CD4-positive, alpha-beta T cell (primary cell): ENCODE measurements around the gene ELP4. TPM values are rescaled to one million over a fixed set of nuclear protein-coding genes. Genes with fewer than 3 reads are reported as not detected.

Experiments
- ATAC-seq: fragments of 200-7000 bp; cut with Tn5 transposase; one replicate; pipeline ENCODE4 v1.10.0; 2022; ENCODE audit warnings: mild to moderate bottlenecking; ENCODE audit not compliant: poor library complexity
- CTCF ChIA-PET: fragments of 350-600 bp; sonication (Branson Sonifier 250); formaldehyde crosslinking; loops from one replicate; lab custom pipeline; 2021; ENCODE audit warnings: antibody characterized with exemption, inconsistent platforms; lab: Charles Lee
- POLR2A ChIA-PET: fragments of 350-600 bp; sonication (Branson Sonifier 250); formaldehyde crosslinking; loops from one replicate; lab custom pipeline; 2021; ENCODE audit warnings: antibody characterized with exemption, inconsistent platforms; lab: Charles Lee
- DNase-seq, 14 experiments: peaks; one replicate each; pipeline ENCODE4 v3.0.0-alpha.2; 2013 to 2020; ENCODE audit warnings: mixed read lengths in 2 of 14
- H3K27ac ChIP-seq, 2 donors: one replicate each; pipeline versions ENCODE4 v1.5.1 to v1.7.0; 2013; ENCODE audit warnings: low read length in 2 of 2, low read depth in 1 of 2, mild to moderate bottlenecking in 1 of 2
- H3K27me3 ChIP-seq, 2 experiments: 1 replicate in 1 of 2; 2 replicates in 1 of 2; pipeline versions ENCODE4 v1.6.1 to v1.7.0; 2013; ENCODE audit warnings: low read length in 2 of 2, control low read depth in 1 of 2, mild to moderate bottlenecking in 1 of 2, moderate library complexity in 1 of 2; ENCODE audit not compliant: insufficient read depth in 2 of 2, control insufficient read depth in 1 of 2
- H3K36me3 ChIP-seq: one replicate; pipeline ENCODE4 v1.6.1; 2013; ENCODE audit warnings: low read length, control low read depth; ENCODE audit not compliant: insufficient read depth
- H3K4me1 ChIP-seq: one replicate; pipeline ENCODE4 v1.6.1; 2013; ENCODE audit warnings: low read length, control low read depth; ENCODE audit not compliant: insufficient read depth
- H3K4me3 ChIP-seq: one replicate; pipeline ENCODE4 v1.5.1; 2013; ENCODE audit warnings: mild to moderate bottlenecking, low read length, moderate library complexity
- H3K9me3 ChIP-seq, 2 experiments: 1 replicate in 1 of 2; 2 replicates in 1 of 2; pipeline versions ENCODE4 v1.6.1 to v1.7.0; 2013; ENCODE audit warnings: low read length in 2 of 2, mild to moderate bottlenecking in 2 of 2, control low read depth in 1 of 2, moderate library complexity in 1 of 2; ENCODE audit not compliant: control insufficient read depth in 1 of 2, insufficient read depth in 1 of 2
- H3K27ac Mint-ChIP-seq: one replicate; pipeline ENCODE4 v1.8.0; 2020; ENCODE audit warnings: mixed read lengths
- H3K27me3 Mint-ChIP-seq: one replicate; pipeline ENCODE4 v1.8.0; 2021; ENCODE audit warnings: mixed read lengths
- H3K36me3 Mint-ChIP-seq: one replicate; pipeline ENCODE4 v1.8.0; 2021; ENCODE audit warnings: low read depth, mixed read lengths
- H3K4me1 Mint-ChIP-seq: one replicate; pipeline ENCODE4 v1.8.0; 2021; ENCODE audit warnings: low read depth, mixed read lengths
- H3K4me3 Mint-ChIP-seq: one replicate; pipeline ENCODE4 v1.8.0; 2020; ENCODE audit warnings: mild to moderate bottlenecking, mixed read lengths
- H3K9me3 Mint-ChIP-seq: one replicate; pipeline ENCODE4 v1.8.0; 2020; ENCODE audit warnings: mixed read lengths
- CTCF ChIP-seq: fragments of 200-600 bp; IDR thresholded peaks from one replicate; pipeline ENCODE4 v1.8.0; 2022; ENCODE audit warnings: antibody characterized with exemption, mild to moderate bottlenecking
- intact Hi-C, 2 experiments: fragments of 100-400 bp; cut with DNase I in 1 of 2; cut with micrococcal nuclease in 1 of 2; formaldehyde crosslinking; loops; one replicate each; pipeline versions ENCODE4 v1.15.1 to v1.9.0; 2023 to 2025; cut with DNase I, micrococcal nuclease
- total RNA-seq, 174 experiments: library from RNA in 2 of 174; stranded (reverse) in 2 of 174; gene quantifications; one replicate each; pipeline ENCODE4 v1.2.3 and lab custom pipeline; 2021 to 2026

ELP4 gene
- total RNA-seq, 2 experiments from 2014 or later = 9.5 to 10.3 TPM

DNA sequence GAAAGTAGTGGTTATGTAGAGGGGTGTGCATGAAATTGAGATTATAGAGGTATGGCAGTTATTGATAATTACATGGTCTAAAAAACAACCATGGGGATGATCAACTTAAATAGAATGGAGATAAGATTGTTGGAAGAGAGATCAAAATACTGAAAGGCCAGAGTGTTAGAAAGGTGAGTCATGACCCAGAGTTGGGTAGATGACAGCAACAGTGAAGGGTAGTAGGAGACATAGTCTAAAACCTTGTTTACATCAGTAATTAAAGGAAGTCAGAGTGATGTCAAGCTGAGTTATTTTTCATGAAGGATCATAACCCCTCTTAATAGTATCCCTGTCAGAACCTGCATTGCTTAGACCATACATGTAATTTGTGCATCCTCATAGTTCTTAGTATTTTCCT, 110.9 kb downstream of the ELP4 start:
- H3K27ac Mint-ChIP-seq = no peak overlapping the region
- DNase-seq (no peak), ATAC-seq (no peak)
- no peaks in the 10 kb centered on the region for H3K4me1 Mint-ChIP-seq
- TF ChIP-seq CTCF = no peak
- peaks cover 2% of the 10 kb centered on the region for H3K9me3 Mint-ChIP-seq
- H3K4me3 ChIP-seq = no peak overlapping the region
- no peak overlapping the region for H3K4me3 Mint-ChIP-seq
- no peaks in the 10 kb centered on the region for H3K27me3 Mint-ChIP-seq
- intact Hi-C loops = no loop called here
- ChIA-PET CTCF (no interaction called here), POLR2A (no interaction called here)
- no peaks in the 10 kb centered on the region for H3K9me3 ChIP-seq
- no peaks in the 10 kb centered on the region for H3K27me3 ChIP-seq
- no peaks in the 10 kb centered on the region for H3K4me1 ChIP-seq
- H3K36me3 Mint-ChIP-seq = peaks cover 15% of the 10 kb centered on the region
- H3K27ac ChIP-seq = no peak overlapping the region
- H3K36me3 ChIP-seq = no peaks in the 10 kb centered on the region

DNA sequence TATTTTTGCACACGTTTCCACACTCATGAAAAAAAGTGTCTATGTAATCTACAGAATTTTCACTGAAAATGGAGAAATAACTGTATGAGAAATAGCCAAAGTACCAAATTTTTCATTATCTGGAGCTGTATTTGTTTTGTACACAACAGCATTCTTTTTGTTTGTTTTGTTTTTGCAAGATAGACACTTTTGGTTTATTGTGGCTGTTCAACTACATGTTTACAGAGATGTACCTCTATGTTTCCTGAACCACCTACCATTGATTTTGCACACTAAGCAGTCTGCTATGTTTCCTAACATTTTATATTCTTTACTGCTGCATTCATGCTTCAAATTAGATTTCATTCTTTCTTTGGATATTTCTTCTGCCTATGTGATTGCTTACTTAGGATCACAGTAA, 116.3 kb downstream of the ELP4 start:
- Histone ChIP-seq H3K27ac (no peak overlapping the region), H3K4me1 (no peaks in the 10 kb centered on the region), H3K36me3 (peaks cover 4% of the 10 kb centered on the region), H3K4me3 (no peak overlapping the region), H3K9me3 (no peaks in the 10 kb centered on the region), H3K27me3 (no peaks in the 10 kb centered on the region)
- Mint-ChIP-seq H3K9me3 (no peaks in the 10 kb centered on the region), H3K36me3 (peaks cover 7% of the 10 kb centered on the region), H3K27me3 (no peaks in the 10 kb centered on the region), H3K4me3 (no peak overlapping the region), H3K27ac (no peak overlapping the region), H3K4me1 (no peaks in the 10 kb centered on the region)
- ChIA-PET POLR2A (no interaction called here), CTCF (no interaction called here)
- TF ChIP-seq CTCF = no peak
- intact Hi-C loops = no loop called here
- ATAC-seq = no peak
- DNase-seq = no peak

- Mint-ChIP-seq H3K27me3 (no peaks in the 10 kb centered on the region), H3K4me1 (no peaks in the 10 kb centered on the region), H3K27ac (no peak overlapping the region), H3K36me3 (peaks cover 19% of the 10 kb centered on the region), H3K4me3 (no peak overlapping the region), H3K9me3 (no peaks in the 10 kb centered on the region)
- no peak for TF ChIP-seq CTCF
- no peaks in the 10 kb centered on the region for H3K27me3 ChIP-seq
- no peaks in the 10 kb centered on the region for H3K9me3 ChIP-seq
- ChIA-PET CTCF (no interaction called here), POLR2A (no interaction called here)
- DNase-seq (no peak), ATAC-seq (no peak)
- no peak overlapping the region for H3K4me3 ChIP-seq
- no peak overlapping the region for H3K27ac ChIP-seq
- H3K4me1 ChIP-seq = no peaks in the 10 kb centered on the region
- intact Hi-C loops = no loop called here
- H3K36me3 ChIP-seq = peaks cover 4% of the 10 kb centered on the region
Measured at GRCh38 chr11:31628111-31628510, 118.5 kb downstream of the ELP4 start.
